WI38 (cell line): Measurements from ENCODE around the gene CBL.

ENCODE experiments used
- H3K4me3 ChIP-seq: 2 replicates; pipeline ENCODE4 v1.5.1; 2011; ENCODE audit warnings: low read depth, mild to moderate bottlenecking, control low read depth, low read length
- TF ChIP-seq, protein P1 (sequence below): IDR thresholded peaks from 2 replicates; pipeline ENCODE4 v1.5.1; 2012; ENCODE audit warnings: low read depth, mild to moderate bottlenecking, control low read depth, low read length

Gene CBL

DNA sequence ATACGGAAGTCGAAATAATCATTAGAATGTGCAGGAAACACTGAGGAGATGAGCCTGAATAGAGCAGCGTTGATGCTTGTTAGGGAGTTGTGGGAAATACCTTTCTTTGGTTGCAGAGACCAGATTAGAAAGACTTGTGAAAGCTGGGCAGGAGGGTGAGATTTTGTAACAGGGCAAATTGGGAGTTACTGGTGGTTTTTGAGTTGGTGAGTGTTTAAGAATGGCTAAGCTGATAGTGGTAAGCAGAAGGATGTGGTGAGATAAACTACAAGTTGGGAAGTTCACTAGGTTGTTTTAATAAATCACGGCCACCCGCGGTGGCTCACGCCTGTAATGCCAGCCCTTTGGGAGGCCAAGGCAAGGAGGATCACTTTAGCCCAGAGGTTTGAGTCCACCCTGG is 76.4 kb downstream of the CBL start:
- H3K4me3 ChIP-seq: no peak overlapping the region
- TF ChIP-seq, protein P1, sequence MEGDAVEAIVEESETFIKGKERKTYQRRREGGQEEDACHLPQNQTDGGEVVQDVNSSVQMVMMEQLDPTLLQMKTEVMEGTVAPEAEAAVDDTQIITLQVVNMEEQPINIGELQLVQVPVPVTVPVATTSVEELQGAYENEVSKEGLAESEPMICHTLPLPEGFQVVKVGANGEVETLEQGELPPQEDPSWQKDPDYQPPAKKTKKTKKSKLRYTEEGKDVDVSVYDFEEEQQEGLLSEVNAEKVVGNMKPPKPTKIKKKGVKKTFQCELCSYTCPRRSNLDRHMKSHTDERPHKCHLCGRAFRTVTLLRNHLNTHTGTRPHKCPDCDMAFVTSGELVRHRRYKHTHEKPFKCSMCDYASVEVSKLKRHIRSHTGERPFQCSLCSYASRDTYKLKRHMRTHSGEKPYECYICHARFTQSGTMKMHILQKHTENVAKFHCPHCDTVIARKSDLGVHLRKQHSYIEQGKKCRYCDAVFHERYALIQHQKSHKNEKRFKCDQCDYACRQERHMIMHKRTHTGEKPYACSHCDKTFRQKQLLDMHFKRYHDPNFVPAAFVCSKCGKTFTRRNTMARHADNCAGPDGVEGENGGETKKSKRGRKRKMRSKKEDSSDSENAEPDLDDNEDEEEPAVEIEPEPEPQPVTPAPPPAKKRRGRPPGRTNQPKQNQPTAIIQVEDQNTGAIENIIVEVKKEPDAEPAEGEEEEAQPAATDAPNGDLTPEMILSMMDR: no peak

DNA sequence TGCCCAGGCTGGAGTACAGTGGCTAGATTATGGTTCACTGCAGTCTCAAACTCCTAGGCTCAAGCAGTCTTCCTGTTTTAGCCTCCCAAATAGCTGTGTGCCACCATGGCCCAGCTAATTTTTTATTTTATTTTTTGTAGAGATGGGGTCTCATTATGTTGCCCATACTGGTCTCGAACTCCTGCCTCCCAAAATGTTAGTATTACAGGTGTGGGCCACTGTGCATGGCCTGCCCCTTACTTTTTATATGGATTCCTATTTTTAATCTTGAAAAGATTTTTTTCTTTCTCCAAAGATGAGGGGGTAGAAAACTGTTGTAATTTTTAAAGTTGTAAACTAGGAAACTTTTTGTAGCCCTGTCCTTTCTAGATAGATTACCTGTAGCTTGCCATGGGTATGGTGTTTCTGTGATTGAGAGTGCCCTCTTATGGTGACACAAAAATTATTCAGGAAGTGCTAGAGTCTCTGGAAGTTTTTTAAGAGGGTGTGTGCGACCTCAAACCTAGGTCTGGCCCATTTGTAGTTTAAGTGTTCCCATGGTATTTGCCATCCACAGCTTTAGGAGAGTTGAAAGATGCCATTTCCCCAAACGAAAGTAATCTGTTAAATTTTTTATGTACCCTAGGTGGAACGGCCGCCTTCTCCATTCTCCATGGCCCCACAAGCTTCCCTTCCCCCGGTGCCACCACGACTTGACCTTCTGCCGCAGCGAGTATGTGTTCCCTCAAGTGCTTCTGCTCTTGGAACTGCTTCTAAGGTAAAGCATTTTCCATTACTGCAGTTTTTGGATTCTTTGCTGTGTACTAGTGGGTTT is 78.4 kb downstream of the CBL start:
- TF ChIP-seq, protein P1: peak; percentile 30; the same call in 1 of the 2 replicates
- H3K4me3 ChIP-seq: no peak overlapping the region

DNA sequence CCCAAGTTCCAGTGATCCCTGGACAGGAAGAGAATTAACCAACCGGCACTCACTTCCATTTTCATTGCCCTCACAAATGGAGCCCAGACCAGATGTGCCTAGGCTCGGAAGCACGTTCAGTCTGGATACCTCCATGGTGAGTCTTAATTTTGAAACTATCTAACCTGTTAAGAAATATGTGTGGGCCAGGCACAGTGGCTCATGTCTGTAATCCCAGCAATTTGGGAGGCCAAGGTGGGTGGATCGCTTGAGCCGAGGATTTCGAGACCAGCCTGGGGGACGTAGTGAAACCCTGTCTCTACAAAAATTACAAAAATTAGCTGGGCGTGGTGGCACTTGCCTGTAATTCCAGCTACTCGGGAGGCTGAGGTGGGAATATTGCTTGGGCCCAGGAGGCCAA is 79.3 kb downstream of the CBL start:
- H3K4me3 ChIP-seq: no peak overlapping the region
- TF ChIP-seq, protein P1: no peak

DNA sequence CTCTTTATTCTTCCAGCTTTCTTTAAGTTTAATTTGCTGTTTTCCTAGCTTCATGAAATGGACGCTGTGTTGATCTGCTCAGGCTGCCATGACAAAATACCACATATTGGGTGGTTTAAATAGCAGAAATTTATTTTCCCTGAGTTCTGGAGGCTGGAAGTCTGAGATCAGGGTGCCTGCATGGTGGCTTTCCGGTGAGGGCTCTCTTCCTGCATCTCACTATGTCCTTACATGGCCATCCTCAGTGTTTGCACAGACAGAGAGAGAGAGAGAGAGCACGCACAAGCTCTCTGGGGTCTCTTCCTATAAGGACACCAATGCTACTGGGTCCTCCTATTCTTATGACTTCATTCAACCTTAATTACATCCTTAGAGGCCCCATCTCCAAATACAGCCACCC is 82.1 kb downstream of the CBL start:
- H3K4me3 ChIP-seq: no peak overlapping the region
- TF ChIP-seq, protein P1: no peak

DNA sequence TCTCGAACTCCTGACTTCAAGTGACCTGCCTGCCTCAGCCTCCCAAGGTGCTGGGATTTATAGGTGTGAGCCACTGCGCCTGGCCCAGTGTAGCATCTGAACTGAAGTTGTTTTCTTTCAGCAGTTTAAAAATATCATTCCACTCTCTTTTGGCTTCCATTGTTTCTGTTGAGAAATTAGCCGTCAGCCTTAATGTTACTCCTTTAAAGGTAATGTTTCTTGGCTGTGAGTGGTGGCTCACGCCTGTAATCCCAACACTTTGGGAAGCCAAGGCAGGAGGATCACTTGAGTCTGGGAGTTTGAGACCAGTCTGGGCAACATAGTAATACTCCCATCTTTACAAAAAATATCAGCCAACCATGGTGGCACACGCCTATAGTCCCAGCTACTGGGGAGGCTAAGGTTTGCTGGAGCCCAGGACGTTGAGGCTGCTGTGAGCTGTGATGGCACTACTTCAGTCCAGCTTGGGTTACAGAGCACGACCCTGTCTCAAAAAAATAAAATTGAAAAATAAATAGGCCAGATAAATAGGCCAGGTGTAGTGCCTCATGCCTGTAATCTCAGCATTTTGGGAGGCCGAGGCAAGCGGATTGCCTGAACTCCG is 84.9 kb downstream of the CBL start:
- TF ChIP-seq, protein P1: no peak
- no peak overlapping the region for H3K4me3 ChIP-seq

DNA sequence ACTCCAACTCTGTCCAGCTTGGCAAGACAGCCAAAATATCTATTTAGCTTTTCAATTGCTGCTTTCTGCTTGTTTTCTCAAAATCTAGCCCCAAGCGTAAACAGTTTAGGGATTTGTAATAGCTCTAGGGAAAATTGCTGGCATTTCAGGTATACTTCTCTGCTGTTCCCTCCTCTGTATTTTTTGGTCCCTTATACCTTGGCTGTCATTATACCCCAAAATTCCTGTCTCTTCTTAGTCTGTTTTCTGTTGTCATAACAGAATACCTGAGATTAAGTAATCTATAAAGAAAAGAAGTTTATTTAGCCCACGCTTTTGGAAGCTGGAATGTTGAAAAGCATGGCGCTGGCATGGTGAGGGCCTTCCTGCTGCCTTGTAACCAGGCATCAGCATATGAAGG is 87.3 kb downstream of the CBL start:
- TF ChIP-seq, protein P1: no peak
- no peak overlapping the region for H3K4me3 ChIP-seq

DNA sequence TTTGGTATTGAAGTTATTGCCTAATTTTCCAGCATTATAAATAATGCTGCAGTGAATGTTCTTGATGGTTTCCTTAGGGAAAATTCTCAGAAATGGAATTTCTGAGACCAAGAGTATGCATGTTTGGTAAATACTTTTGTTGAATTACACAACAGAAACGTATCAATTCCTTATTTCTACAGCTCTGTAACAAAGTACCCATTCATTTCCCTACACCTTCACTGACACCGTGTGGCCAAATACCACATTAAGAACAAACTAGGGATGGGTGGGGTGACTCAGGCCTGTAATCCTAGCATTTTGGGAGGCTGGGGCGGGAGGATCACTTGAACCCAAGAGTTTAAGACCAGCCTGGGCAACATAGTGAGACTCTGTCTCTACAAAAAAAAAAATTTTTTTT is 89.0 kb downstream of the CBL start:
- no peak overlapping the region for H3K4me3 ChIP-seq
- TF ChIP-seq, protein P1: no peak
